Inflammatory macrophage treated with lipopolysaccharide for 4 hours (primary cell): ENCODE data around the gene ATL2.
"Not testable (repeated sequence)": the region's sequence is repeated elsewhere in the genome, so short reads cannot be mapped to it uniquely, and the experiment has no call there.

ENCODE experiments used
- DNase-seq: peaks from one replicate; pipeline ENCODE4 v3.0.0-alpha.2; 2020

ATL2 gene

GRCh38 chr2:38322224-38322914 lies 54.7 kb downstream of the ATL2 start:
- no peak for DNase-seq

DNA sequence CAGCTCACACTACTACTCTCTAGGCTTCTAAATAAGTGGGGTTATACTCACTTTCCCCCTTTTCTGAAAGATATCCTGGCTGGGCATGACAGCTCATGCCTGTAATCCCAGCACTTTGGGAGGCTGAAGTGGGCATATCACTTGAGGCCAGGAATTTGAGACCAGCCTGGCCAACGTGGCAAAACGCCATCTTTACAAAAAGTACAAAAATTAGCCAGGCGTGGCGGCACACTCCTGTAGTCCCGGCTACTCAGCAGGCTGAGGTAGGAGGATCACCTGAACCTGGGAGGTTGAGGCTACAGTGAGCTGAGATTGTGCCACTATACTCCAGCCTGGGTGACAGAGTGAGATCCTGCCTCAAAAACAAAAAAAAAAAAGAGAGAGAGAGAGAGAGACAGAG lies 57.8 kb downstream of the ATL2 start:
- not testable (repeated sequence) for DNase-seq

- DNase-seq = no peak
These were observed 59.3 kb downstream of the ATL2 start for GRCh38 chr2:38317725-38318124.

GRCh38 chr2:38315707-38316333 lies 61.3 kb downstream of the ATL2 start:
- DNase-seq = peak; percentile 68

DNA sequence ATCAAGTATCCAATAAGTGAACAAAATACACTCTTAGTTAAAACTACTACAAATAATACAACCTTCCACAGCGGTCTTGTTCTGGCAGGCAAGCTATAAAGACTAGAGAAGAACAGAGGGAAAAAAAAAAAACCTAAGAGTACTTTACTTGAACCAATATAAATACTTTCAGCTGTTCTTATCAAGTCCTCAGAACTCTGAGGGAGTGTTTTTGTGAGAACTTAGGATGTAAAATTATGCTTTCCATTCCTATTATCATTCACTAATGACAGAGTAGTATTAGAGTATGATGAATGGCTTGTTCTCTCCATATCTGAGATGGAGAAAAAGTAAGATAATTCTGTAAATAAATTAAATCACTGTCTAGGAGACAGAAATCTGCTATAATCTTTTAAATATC lies 68.3 kb downstream of the ATL2 start:
- no peak for DNase-seq

GRCh38 chr2:38301969-38302702 lies 74.9 kb downstream of the ATL2 start:
- DNase-seq = no peak

DNA sequence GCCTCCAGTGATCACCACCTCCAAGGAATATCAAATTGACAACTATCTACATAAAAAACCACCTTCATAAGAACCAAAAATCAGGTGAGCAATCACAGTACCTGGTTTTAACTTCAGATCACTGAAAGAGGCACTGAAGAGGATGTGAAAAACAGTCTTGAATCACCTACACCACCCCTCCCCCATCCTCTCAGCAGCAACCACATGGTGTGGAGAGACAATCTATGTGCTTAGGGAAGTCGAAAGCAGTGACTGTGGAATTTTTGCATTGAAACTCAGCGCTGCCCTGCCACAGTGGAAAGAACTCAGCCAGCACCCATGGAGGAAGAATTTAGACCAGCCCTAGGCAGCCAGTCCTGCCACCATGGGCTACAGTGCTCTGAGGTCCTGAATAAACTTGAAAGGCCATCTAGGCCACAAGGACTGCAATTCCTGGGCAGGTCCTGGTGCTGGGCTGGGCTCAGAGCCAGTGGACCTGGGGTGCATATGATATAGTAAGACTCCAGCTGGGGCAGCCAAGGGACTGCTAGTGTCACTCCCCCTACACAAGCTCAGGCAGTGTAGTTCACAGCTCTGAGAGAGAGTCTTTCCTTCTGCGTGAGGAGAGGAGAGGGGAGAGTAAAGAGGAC lies 75.6 kb downstream of the ATL2 start:
- DNase-seq = no peak

DNA sequence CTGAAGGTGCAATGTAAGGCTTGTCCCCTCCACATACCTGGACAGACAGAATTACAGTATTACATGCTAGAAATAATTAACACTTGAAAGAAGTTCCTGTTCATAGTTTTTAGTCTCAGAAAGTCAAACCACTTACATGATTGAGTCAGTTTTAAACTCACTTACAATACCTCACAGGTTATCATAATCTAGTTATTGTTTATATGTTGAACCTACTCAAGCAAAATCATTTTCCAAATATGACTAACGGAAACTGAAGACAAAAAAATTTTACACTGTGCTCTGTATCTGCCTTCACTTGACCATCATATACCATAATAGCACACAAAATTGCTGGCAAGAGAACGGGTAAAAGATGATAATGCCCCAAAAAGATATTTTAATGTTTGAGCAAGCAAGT lies 78.5 kb downstream of the ATL2 start:
- no peak for DNase-seq

DNA sequence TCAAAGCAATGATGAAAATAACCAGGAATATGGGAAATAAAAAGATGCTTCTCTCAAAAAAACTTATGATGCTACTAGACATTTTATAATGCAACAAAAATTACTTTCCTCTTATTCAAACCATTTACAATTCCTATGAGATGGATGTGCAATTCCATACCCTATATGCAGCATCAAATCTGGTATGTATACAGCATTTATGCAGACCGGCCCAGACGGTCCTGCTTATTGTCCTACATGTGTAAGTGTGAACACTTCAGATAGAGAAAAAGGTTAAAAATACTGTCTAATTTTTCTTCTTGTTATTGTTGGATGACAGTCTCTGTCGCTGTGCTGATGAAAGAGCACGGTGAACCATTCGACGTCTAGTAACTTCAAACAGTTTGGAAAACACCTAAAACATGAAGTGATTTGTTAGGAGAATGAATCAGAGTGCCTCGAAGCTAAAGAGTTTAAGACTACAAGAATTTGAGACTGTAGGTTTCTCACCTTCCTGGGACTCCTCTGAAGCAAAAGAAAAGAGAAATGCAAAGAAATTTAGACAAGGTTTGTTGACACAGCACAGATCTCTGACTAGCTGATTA lies 80.8 kb downstream of the ATL2 start:
- DNase-seq = no peak

DNA sequence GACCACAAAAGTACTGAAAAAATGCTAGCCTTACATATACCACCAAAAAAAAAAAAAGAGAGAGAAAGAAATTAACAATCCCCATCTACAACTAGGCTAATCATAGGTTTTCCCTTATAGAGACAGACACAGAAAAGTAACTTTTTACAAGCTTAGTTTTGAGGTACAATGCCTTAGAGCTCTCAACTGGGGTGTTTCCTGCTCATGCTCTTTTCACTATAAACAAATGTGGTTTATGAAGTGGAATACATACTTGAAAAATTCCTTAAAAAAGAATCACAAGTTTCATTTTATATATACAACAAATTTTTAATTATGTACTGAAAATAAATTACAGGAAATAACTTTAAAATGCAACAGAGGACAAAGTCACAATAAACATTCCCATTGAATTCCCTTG lies 82.5 kb downstream of the ATL2 start:
- no peak for DNase-seq

DNA sequence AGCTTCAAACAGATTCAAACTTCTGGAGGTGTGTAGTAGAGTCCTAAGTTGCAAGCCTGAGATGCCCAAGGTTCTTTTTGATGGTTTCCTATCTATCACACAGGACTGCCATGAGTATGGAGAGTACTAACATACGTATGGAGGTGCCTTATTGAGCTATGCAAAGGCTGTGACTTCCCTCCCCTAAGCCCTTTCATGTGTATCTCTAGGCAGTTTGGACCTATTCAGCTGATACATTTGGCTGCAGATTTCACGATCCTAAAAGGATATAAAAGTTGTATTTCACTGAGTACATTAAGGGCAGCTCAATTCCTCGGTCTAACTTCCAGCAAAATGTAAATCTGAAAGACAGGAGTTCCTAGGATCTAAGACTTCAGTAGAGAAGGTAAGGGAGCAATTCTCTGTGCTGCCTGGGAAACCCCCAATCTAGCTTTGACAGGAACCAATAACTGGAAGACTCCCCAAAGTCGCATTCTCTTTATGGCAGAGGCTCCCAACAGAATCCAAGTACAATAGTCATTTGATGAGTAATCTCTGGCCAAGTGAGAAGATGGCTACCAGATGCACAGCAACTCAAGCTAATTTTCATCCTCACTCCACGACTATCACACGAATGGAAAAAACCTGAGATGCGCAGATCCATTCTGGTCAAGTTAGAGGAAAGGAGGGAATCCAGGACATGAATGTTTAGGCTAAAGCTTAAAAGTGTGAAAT lies 83.8 kb downstream of the ATL2 start:
- DNase-seq = no peak

GRCh38 chr2:38290332-38290731 lies 86.7 kb downstream of the ATL2 start:
- DNase-seq = no peak

DNA sequence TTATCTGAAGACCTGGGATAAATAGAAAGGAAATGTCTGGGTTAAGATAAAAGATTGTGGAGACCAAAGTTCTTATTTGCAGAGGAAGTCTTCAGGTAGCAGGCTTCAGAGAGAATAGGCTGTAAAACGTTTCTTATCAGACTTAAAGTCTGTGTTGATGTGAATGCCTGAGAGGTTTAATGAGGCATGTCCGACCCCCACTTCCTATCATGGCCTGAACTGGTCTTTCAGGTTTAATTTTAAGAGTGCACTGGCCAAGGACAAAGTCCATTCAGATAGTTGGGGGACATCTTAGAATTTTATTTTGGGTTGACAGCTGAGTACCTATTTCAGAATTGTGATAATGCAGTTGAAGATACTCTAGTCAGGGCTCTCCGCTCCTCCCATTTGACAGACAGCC lies 92.1 kb downstream of the ATL2 start:
- DNase-seq = no peak

DNA sequence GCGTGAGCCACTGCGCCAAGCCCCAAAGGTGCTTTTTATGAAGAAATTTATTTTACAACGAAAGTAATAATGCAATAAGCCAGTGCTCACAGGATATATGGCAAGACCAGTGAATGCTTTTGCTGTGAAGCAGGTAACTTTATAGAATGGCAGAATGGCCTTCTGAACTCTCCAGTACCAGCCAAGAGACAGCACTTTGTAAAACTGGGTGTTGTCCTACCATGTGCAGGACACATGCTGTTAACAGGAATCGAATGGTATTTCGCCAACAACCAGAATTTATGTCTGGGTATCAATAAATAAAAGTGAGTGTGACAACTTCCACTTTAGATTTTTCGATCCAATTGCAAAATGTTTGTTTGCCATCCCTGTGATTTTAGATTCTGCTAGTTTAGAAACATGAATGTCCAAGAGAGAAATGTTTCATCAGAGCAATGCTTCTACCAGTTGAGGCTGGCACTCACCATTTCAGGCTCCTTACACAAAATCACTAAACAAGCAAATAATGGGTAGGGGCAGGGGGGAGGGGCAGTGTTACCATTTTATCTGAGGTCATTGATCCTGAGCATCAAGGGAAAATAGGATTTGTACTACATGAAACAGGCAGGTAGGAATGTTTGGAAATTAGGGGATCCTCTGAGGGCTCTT lies 95.9 kb downstream of the ATL2 start:
- no peak for DNase-seq

DNA sequence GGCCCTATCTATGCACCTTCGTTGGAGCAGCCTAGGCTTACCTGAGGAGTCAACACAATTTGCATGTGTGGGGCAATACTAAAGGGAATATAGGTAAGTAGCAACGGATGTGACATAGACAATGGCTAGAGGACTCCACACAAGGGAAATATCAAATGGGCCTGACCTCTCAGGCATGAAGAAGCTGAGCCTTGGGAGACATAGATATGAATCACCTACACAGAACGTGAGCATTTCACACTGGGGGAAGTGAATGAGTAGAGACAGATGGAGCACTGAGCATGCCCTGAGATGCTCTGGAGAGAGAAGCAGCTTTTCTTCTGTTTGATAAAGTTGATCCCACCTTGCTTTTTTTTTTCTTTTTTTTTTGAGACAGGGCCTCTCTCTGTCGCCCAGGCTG lies 97.9 kb downstream of the ATL2 start:
- no peak for DNase-seq

GRCh38 chr2:38278117-38278438 lies 99.0 kb downstream of the ATL2 start:
- DNase-seq = not testable (repeated sequence)

DNA sequence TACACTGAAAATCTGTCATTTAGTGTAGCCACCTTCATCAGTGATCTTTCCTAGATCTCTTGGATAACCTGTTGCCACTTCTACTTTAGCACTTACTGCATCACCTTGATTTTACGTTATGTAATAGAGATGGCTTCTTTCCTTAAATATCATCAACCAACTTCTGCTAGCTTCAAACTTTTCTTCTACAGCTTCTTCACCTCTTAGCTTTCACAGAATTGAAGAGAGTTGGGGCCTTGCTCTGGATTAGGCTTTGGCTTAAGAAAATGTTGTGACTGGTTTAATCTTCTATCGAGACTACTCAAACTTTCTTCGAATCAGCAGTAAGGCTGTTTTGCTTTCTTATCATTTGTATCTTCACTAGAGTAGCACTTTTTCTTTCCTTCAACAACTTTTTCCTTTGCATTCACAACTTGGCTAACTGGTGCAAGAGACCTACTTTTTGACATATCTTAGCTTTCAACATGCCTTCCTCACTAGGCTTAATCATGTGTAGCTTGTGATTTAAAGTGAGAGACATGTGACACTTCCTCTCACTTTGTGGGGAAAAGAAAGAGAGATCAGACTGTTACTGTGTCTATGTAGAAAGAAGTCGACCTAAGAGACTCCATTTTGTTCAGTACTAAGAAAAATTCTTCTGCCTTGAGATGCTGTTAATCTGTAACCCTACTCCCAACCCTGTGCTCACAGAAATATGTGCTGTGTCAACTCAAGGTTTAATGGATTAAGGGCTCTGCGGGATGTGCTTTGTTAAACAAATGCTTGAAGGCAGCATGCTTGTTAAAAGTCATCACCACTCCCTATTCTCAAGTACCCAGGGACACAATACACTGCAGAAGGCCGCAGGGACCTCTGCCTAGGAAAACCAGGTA lies 99.6 kb downstream of the ATL2 start:
- peak; percentile 61 for DNase-seq

- DNase-seq = peak; percentile 81
These were observed 102.5 kb downstream of the ATL2 start for GRCh38 chr2:38274286-38275276.

- no peak for DNase-seq
These were observed 105.4 kb downstream of the ATL2 start for GRCh38 chr2:38271697-38272096.

- DNase-seq = peak; percentile 24
These were observed 107.7 kb downstream of the ATL2 start for GRCh38 chr2:38269421-38269820.
